ENCODE data around the gene MTRF1L. TPM values are rescaled to one million over a fixed set of nuclear protein-coding genes. Genes with fewer than 3 reads are reported as not detected.

MTRF1L gene
- total RNA-seq, 1 donor from 2014 or later, result 9.7 TPM

DNA sequence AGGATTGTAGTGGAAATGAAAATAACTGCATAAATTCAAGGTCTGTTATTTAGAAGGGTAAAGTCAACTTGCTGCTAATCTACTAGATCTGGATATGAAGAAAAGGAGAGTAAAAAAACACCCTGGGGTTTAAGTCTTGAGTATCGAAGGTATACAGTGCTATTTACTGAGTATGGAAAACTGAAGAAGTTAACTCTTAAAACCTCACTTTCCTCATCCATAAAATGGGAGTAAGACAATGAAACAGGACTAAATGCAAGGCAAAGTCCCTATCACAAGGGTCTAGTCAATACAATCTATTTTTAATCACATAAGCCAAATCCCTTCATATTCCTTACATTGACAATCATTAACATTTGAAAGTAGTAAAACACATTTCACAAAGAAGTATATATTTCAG is 21.9 kb downstream of the MTRF1L start:
- no peak overlapping the region for H3K4me3 ChIP-seq (ENCODE audit: low read depth, low read length)
- FAIRE-seq, result no peak
- H3K27me3 ChIP-seq (ENCODE audit: control insufficient read depth, insufficient read depth, low read length), result no peaks in the 10 kb centered on the region
- no peak for DNase-seq (ENCODE audit: low read depth)
- no peaks in the 10 kb centered on the region for H3K36me3 ChIP-seq (ENCODE audit: control insufficient read depth, insufficient read depth, low read length)
- TF ChIP-seq, protein P1, sequence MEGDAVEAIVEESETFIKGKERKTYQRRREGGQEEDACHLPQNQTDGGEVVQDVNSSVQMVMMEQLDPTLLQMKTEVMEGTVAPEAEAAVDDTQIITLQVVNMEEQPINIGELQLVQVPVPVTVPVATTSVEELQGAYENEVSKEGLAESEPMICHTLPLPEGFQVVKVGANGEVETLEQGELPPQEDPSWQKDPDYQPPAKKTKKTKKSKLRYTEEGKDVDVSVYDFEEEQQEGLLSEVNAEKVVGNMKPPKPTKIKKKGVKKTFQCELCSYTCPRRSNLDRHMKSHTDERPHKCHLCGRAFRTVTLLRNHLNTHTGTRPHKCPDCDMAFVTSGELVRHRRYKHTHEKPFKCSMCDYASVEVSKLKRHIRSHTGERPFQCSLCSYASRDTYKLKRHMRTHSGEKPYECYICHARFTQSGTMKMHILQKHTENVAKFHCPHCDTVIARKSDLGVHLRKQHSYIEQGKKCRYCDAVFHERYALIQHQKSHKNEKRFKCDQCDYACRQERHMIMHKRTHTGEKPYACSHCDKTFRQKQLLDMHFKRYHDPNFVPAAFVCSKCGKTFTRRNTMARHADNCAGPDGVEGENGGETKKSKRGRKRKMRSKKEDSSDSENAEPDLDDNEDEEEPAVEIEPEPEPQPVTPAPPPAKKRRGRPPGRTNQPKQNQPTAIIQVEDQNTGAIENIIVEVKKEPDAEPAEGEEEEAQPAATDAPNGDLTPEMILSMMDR (IDR thresholded peaks at IDR 0.05; ENCODE audit: insufficient read depth, low read length, severe bottlenecking), result no peak

DNA sequence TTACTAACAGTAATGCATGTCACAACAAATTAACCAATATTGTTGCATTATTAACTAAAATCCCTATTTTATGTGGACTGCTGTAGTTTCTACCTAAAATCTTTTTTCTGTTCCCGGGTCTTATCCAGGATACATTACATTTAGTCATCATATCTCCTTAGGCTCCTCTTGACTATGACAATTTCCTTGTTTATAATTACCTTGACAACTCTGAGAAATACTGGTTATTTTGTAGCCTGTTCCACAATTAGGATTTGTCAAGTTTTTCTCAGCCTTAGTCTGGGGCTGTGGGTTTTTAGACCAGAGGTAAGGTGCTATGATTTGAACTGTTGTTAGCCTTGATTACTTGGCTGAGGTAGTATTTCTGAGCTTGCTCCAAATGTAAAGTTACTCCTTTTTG is 23.4 kb downstream of the MTRF1L start:
- FAIRE-seq (no peak), DNase-seq (ENCODE audit: low read depth) (peak; percentile 24)
- Histone ChIP-seq H3K4me3 (ENCODE audit: low read depth, low read length) (no peak overlapping the region), H3K27me3 (ENCODE audit: control insufficient read depth, insufficient read depth, low read length) (no peaks in the 10 kb centered on the region), H3K36me3 (ENCODE audit: control insufficient read depth, insufficient read depth, low read length) (no peaks in the 10 kb centered on the region)
- TF ChIP-seq, protein P1 (IDR thresholded peaks at IDR 0.05; ENCODE audit: insufficient read depth, low read length, severe bottlenecking), result no peak

DNA sequence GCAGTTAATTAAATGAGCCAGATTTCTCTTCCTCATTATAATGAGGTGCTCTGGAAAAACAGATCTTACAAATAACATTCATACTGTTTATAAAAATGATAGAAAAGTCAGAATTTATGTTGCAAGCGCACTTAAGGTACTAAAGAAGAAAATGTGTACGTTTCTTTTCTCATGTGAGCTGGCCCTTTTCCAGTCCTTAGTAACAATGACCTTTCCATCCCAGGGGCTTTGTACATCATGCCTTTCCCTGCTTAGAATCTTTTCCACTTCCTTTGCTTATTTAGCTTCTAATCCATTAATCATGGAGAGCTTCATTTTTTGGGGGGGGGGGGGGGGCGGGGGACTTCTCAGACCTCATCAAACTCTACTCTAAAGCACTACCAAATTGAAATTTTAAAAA is 24.5 kb downstream of the MTRF1L start:
- TF ChIP-seq, protein P1 (IDR thresholded peaks at IDR 0.05; ENCODE audit: insufficient read depth, low read length, severe bottlenecking), result no peak
- Histone ChIP-seq H3K27me3 (ENCODE audit: control insufficient read depth, insufficient read depth, low read length) (no peaks in the 10 kb centered on the region), H3K4me3 (ENCODE audit: low read depth, low read length) (no peak overlapping the region), H3K36me3 (ENCODE audit: control insufficient read depth, insufficient read depth, low read length) (no peaks in the 10 kb centered on the region)
- FAIRE-seq (no peak), DNase-seq (ENCODE audit: low read depth) (no peak)

- DNase-seq (ENCODE audit: low read depth) (no peak), FAIRE-seq (no peak)
- no peaks in the 10 kb centered on the region for H3K27me3 ChIP-seq (ENCODE audit: control insufficient read depth, insufficient read depth, low read length)
- H3K4me3 ChIP-seq (ENCODE audit: low read depth, low read length), result no peak overlapping the region
- TF ChIP-seq, protein P1 (IDR thresholded peaks at IDR 0.05; ENCODE audit: insufficient read depth, low read length, severe bottlenecking), result no peak
- no peaks in the 10 kb centered on the region for H3K36me3 ChIP-seq (ENCODE audit: control insufficient read depth, insufficient read depth, low read length)
Measured at GRCh38 chr6:152977556-152977955, 25.0 kb downstream of the MTRF1L start.

- DNase-seq (ENCODE audit: low read depth) (no peak), FAIRE-seq (no peak)
- Histone ChIP-seq H3K36me3 (ENCODE audit: control insufficient read depth, insufficient read depth, low read length) (no peaks in the 10 kb centered on the region), H3K27me3 (ENCODE audit: control insufficient read depth, insufficient read depth, low read length) (no peaks in the 10 kb centered on the region), H3K4me3 (ENCODE audit: low read depth, low read length) (no peak overlapping the region)
- TF ChIP-seq, protein P1 (IDR thresholded peaks at IDR 0.05; ENCODE audit: insufficient read depth, low read length, severe bottlenecking), result no peak
Measured at GRCh38 chr6:152976749-152977148, 25.8 kb downstream of the MTRF1L start.

- H3K36me3 ChIP-seq (ENCODE audit: control insufficient read depth, insufficient read depth, low read length), result no peaks in the 10 kb centered on the region
- no peak overlapping the region for H3K4me3 ChIP-seq (ENCODE audit: low read depth, low read length)
- DNase-seq (ENCODE audit: low read depth), result no peak
- TF ChIP-seq, protein P1 (IDR thresholded peaks at IDR 0.05; ENCODE audit: insufficient read depth, low read length, severe bottlenecking), result no peak
- no peaks in the 10 kb centered on the region for H3K27me3 ChIP-seq (ENCODE audit: control insufficient read depth, insufficient read depth, low read length)
- no peak for FAIRE-seq
Measured at GRCh38 chr6:152975204-152975915, 27.1 kb downstream of the MTRF1L start.

All from bronchial epithelial cell (primary cell).